Activated naive CD8-positive, alpha-beta T cell treated with anti-CD3 and anti-CD28 coated beads, Interleukin-2, amount 50 U/mL, for 24 hours (primary cell): ENCODE results near the gene ARHGAP26.

Source experiments
- ATAC-seq: fragments of 150-1000 bp; cut with Tn5 transposase; one replicate; pipeline ENCODE4 v1.10.0; 2021
- DNase-seq: peaks from one replicate; pipeline ENCODE4 v3.0.0; 2021
- H3K27ac Mint-ChIP-seq: one replicate; pipeline ENCODE4 v1.8.0; 2021; ENCODE audit warnings: mild to moderate bottlenecking, mixed read lengths
- H3K27me3 Mint-ChIP-seq: one replicate; pipeline ENCODE4 v1.8.0; 2021; ENCODE audit warnings: mixed read lengths
- H3K36me3 Mint-ChIP-seq: one replicate; pipeline ENCODE4 v1.8.0; 2021; ENCODE audit warnings: low read depth, mixed read lengths
- H3K4me1 Mint-ChIP-seq: one replicate; pipeline ENCODE4 v1.8.0; 2021; ENCODE audit warnings: mixed read lengths
- H3K4me3 Mint-ChIP-seq: one replicate; pipeline ENCODE4 v1.8.0; 2021; ENCODE audit warnings: mild to moderate bottlenecking, moderate library complexity, mixed read lengths
- H3K9me3 Mint-ChIP-seq: one replicate; pipeline ENCODE4 v1.8.0; 2021; ENCODE audit warnings: mixed read lengths

ARHGAP26 gene

DNA sequence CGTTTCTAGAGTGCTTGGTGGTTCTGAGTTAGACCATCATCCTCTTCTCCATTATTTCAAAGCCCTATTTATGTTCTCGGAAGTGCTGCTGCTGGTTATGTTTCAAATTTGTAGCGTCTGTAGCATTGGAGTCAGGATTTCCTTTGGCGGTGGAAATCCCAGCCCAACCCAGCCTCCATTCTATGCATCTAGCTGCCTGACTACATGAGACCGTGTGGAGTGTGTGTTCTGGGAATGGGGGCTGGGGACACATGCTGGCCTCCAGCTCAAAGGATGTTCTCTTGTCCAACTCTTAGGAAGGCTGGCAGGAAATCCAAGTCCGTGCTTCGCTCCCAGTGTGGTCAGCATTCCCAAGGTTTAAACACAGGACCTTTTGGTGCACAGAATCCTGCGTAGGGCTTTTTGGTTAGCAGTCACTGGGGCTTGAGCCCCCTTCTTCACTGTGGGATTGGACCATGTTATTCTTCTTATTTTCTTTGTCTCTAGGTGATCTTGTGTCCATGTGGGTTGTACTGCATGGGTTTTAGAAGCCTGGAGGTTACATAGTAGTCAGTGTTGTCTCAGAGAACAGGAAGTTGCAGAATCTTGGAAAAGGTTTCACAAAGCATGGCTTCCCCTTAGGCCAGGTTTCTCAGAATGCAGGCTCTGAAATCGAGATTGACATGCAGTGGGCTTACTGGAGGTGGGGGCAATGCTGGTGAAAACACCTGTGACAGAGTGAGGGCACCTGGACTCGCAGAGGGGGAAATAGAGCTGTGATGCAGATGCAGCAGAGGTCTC is 132.2 kb downstream of the ARHGAP26 start:
- H3K4me1 Mint-ChIP-seq, result no peaks in the 10 kb centered on the region
- H3K36me3 Mint-ChIP-seq, result peaks cover 17% of the 10 kb centered on the region
- H3K9me3 Mint-ChIP-seq, result no peaks in the 10 kb centered on the region
- no peak for ATAC-seq
- no peaks in the 10 kb centered on the region for H3K27me3 Mint-ChIP-seq
- no peak overlapping the region for H3K4me3 Mint-ChIP-seq
- H3K27ac Mint-ChIP-seq, result no peak overlapping the region
- DNase-seq, result no peak

DNA sequence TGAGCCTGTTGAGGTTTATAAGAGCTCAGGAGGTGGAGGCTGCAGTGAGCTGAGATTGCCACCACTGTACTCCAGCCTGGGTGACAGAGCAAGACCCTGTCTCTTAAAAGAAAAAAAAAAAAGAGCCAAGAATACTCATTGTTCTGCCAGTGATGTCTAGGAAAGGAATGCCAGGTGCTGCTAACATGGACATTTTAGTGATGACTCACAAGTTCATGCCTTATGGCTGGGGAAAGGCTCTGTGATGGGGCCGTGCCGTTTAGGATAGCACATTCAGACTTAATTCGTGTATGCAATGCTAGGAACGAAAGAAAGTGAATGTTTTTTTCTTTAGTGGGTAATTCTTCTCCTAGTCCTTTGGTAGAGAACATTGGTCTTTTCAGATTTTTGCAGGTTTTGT is 134.2 kb downstream of the ARHGAP26 start:
- no peak overlapping the region for H3K4me3 Mint-ChIP-seq
- H3K9me3 Mint-ChIP-seq, result no peaks in the 10 kb centered on the region
- H3K27me3 Mint-ChIP-seq, result no peaks in the 10 kb centered on the region
- no peaks in the 10 kb centered on the region for H3K4me1 Mint-ChIP-seq
- DNase-seq (no peak), ATAC-seq (no peak)
- H3K27ac Mint-ChIP-seq, result no peak overlapping the region
- H3K36me3 Mint-ChIP-seq, result peaks cover 23% of the 10 kb centered on the region

- H3K36me3 Mint-ChIP-seq, result peaks cover 23% of the 10 kb centered on the region
Observed at GRCh38 chr5:142905348-142905747, 135.2 kb downstream of the ARHGAP26 start.

GRCh38 chr5:142906863-142907671 is 136.9 kb downstream of the ARHGAP26 start:
- H3K36me3 Mint-ChIP-seq, result peaks cover 23% of the 10 kb centered on the region
- no peaks in the 10 kb centered on the region for H3K27me3 Mint-ChIP-seq
- H3K4me1 Mint-ChIP-seq, result no peaks in the 10 kb centered on the region
- no peak overlapping the region for H3K4me3 Mint-ChIP-seq
- no peaks in the 10 kb centered on the region for H3K9me3 Mint-ChIP-seq
- no peak for DNase-seq
- no peak overlapping the region for H3K27ac Mint-ChIP-seq
- no peak for ATAC-seq

More at GRCh38 chr5:142905348-142905747, 135.2 kb downstream of the ARHGAP26 start:
- Mint-ChIP-seq H3K4me1 (no peaks in the 10 kb centered on the region), H3K27me3 (no peaks in the 10 kb centered on the region), H3K9me3 (no peaks in the 10 kb centered on the region), H3K4me3 (no peak overlapping the region), H3K27ac (no peak overlapping the region)
- ATAC-seq (no peak), DNase-seq (no peak)

- DNase-seq (no peak), ATAC-seq (no peak)
- Mint-ChIP-seq H3K27ac (no peak overlapping the region), H3K36me3 (peaks cover 27% of the 10 kb centered on the region), H3K27me3 (no peaks in the 10 kb centered on the region), H3K4me1 (no peaks in the 10 kb centered on the region), H3K4me3 (no peak overlapping the region), H3K9me3 (no peaks in the 10 kb centered on the region)
Observed at GRCh38 chr5:142908659-142909058, 138.5 kb downstream of the ARHGAP26 start.

DNA sequence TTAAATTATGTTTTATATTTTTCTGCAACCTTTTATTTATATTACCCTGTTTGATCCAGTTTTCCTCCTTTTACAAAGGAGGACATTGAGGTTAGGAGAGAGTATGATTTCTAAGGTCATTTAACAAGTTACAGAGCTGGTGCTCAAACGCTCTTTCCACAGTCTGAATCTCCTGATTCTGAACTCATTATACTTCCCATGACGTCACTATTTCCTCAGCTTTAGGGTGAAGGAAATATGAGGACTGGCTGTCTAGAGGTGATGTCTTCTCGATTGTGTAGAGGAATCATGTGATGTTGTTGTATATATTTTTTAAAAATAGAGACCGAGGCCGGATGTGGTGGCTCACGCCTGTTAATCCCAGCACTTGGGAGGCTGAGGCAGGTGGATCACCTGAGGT is 140.0 kb downstream of the ARHGAP26 start:
- Mint-ChIP-seq H3K4me3 (no peak overlapping the region), H3K4me1 (no peaks in the 10 kb centered on the region), H3K9me3 (no peaks in the 10 kb centered on the region), H3K27ac (no peak overlapping the region), H3K36me3 (peaks cover 22% of the 10 kb centered on the region), H3K27me3 (no peaks in the 10 kb centered on the region)
- ATAC-seq, result no peak
- no peak for DNase-seq

GRCh38 chr5:142911170-142911569 is 141.0 kb downstream of the ARHGAP26 start:
- Mint-ChIP-seq H3K4me1 (no peaks in the 10 kb centered on the region), H3K36me3 (peaks cover 17% of the 10 kb centered on the region), H3K9me3 (no peaks in the 10 kb centered on the region), H3K4me3 (no peak overlapping the region), H3K27me3 (no peaks in the 10 kb centered on the region), H3K27ac (no peak overlapping the region)
- DNase-seq (no peak), ATAC-seq (no peak)

GRCh38 chr5:142911775-142912174 is 141.6 kb downstream of the ARHGAP26 start:
- H3K36me3 Mint-ChIP-seq, result peaks cover 14% of the 10 kb centered on the region
- no peaks in the 10 kb centered on the region for H3K27me3 Mint-ChIP-seq
- no peak overlapping the region for H3K4me3 Mint-ChIP-seq
- no peaks in the 10 kb centered on the region for H3K9me3 Mint-ChIP-seq
- no peak for DNase-seq
- ATAC-seq, result no peak
- H3K27ac Mint-ChIP-seq, result no peak overlapping the region
- H3K4me1 Mint-ChIP-seq, result no peaks in the 10 kb centered on the region

- ATAC-seq, result no peak
- Mint-ChIP-seq H3K4me1 (no peaks in the 10 kb centered on the region), H3K27ac (no peak overlapping the region), H3K27me3 (no peaks in the 10 kb centered on the region), H3K36me3 (peaks cover 6% of the 10 kb centered on the region), H3K4me3 (no peak overlapping the region), H3K9me3 (no peaks in the 10 kb centered on the region)
- no peak for DNase-seq
Observed at GRCh38 chr5:142913728-142914338, 143.7 kb downstream of the ARHGAP26 start.

- H3K36me3 Mint-ChIP-seq, result peaks cover 4% of the 10 kb centered on the region
Observed at GRCh38 chr5:142915038-142915437, 144.9 kb downstream of the ARHGAP26 start.

GRCh38 chr5:142915813-142916424 is 145.7 kb downstream of the ARHGAP26 start:
- no peak for ATAC-seq
- Mint-ChIP-seq H3K36me3 (peaks cover 4% of the 10 kb centered on the region), H3K4me1 (no peaks in the 10 kb centered on the region), H3K27ac (no peak overlapping the region), H3K27me3 (no peaks in the 10 kb centered on the region), H3K4me3 (no peak overlapping the region), H3K9me3 (no peaks in the 10 kb centered on the region)
- no peak for DNase-seq

More at GRCh38 chr5:142915038-142915437, 144.9 kb downstream of the ARHGAP26 start:
- no peak overlapping the region for H3K27ac Mint-ChIP-seq
- no peaks in the 10 kb centered on the region for H3K27me3 Mint-ChIP-seq
- H3K4me1 Mint-ChIP-seq, result no peaks in the 10 kb centered on the region
- no peak overlapping the region for H3K4me3 Mint-ChIP-seq
- no peak for DNase-seq
- no peak for ATAC-seq
- no peaks in the 10 kb centered on the region for H3K9me3 Mint-ChIP-seq

DNA sequence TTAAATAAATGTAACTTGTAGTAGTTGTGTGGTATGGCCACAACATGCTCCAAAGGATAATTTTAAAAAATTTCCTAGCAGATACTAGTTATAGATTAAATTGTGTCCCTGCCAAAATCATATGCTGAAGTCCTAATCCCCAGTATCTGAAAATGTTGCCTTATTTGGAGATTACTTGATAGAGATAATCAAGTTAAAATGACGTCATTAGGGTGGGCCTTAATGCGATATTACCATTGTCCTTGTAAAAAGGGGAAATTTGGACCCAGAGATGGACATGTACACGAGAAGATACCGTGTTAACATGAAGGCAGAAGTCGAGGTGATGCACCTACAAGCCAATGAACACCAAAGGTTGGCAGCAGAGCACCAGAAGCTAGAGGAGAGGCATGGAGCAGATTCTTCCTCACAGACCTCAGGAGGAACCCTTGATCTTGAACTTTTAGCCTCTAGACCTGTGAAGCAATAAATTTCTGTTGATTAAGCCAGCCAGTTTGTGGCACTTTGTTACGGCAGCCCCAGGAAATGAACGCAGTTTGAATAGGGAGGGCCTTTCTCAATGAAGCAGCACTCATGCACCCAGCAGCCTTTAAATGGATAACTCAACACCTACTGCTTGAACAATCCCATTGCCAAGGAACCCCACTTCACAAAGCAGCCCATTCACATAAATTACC is 148.9 kb downstream of the ARHGAP26 start:
- H3K4me3 Mint-ChIP-seq, result no peak overlapping the region
- no peak for DNase-seq
- peaks cover 14% of the 10 kb centered on the region for H3K4me1 Mint-ChIP-seq
- H3K27ac Mint-ChIP-seq, result no peak overlapping the region
- H3K27me3 Mint-ChIP-seq, result no peaks in the 10 kb centered on the region
- H3K9me3 Mint-ChIP-seq, result no peaks in the 10 kb centered on the region
- ATAC-seq, result no peak
- H3K36me3 Mint-ChIP-seq, result no peaks in the 10 kb centered on the region

DNA sequence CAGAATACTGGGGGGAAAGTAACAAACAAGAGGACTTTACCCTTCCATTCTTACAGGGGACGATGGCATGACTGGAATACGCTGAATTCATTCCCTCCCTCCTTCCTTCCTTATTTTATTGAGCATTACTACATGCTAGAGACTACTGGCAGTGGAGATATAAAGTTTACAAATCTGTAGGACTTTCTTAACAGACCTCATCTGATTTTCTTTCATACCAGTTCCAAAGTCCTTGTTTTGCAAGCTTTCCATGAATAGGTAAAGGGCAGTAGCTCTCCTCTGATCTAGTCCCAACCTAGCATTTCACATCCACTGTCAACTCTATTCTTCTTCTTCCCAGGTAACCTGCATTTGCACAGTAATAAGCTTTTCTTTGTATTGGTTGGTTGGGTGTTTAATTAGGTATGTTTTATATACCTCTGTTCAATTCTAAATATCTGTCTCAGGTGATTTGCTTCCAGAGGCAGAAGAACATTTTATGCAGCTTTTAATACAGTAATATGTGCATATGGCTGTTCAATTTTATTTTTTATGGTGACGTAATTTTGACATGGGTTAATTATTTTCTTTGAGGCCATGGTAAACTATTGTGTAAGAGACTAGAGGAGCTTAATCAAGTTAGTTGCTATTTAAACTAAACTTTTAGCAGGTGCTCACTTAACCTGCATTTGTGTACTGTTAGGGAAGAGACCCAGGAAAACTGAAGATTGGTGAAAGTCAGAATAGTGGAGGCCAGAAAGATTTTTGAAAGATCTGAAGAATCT is 150.9 kb downstream of the ARHGAP26 start:
- DNase-seq (no peak), ATAC-seq (no peak)
- H3K27me3 Mint-ChIP-seq, result no peaks in the 10 kb centered on the region
- H3K4me1 Mint-ChIP-seq, result peaks cover 34% of the 10 kb centered on the region
- H3K27ac Mint-ChIP-seq, result no peak overlapping the region
- H3K4me3 Mint-ChIP-seq, result no peak overlapping the region
- no peaks in the 10 kb centered on the region for H3K36me3 Mint-ChIP-seq
- no peaks in the 10 kb centered on the region for H3K9me3 Mint-ChIP-seq
